Keratinocyte (primary cell): ENCODE data around the gene DENND6B. TPM values are rescaled to one million over a fixed set of nuclear protein-coding genes. Genes with fewer than 3 reads are reported as not detected.

Experiments
- DNase-seq: peaks from one replicate; pipeline ENCODE4 v3.0.0-alpha.2; 2011; ENCODE audit warnings: low read depth, missing footprints, low spot score
- FAIRE-seq: peaks from 2 replicates; lab custom pipeline; 2011; peaks lifted over from hg19 to GRCh38; lab: Jason Lieb, UNC
- H2AFZ ChIP-seq: 2 replicates; pipeline ENCODE4 v1.6.0; 2012; ENCODE audit warnings: low read length, control low read depth, inconsistent platforms; ENCODE audit not compliant: control insufficient read depth
- H3K27ac ChIP-seq: 2 replicates; pipeline ENCODE4 v1.5.1; 2011; ENCODE audit warnings: low read length; ENCODE audit not compliant: control insufficient read depth, insufficient read depth
- H3K27me3 ChIP-seq: 3 replicates; pipeline ENCODE4 v1.6.0; 2011; ENCODE audit warnings: low read length; ENCODE audit not compliant: control insufficient read depth, insufficient read depth; ENCODE audit errors: extremely low read depth
- H3K36me3 ChIP-seq, 2 experiments: 2 replicates in 1 of 2; 3 replicates in 1 of 2; pipeline ENCODE4 v1.5.1; 2011; ENCODE audit warnings: low read length in 2 of 2, mild to moderate bottlenecking in 1 of 2; ENCODE audit not compliant: control insufficient read depth in 2 of 2, insufficient read depth in 2 of 2; ENCODE audit errors: extremely low read depth in 1 of 2
- H3K4me1 ChIP-seq: 3 replicates; pipeline ENCODE4 v1.5.1; 2011; ENCODE audit warnings: low read length; ENCODE audit not compliant: control insufficient read depth, insufficient read depth; ENCODE audit errors: extremely low read depth
- H3K4me2 ChIP-seq: 3 replicates; pipeline ENCODE4 v1.6.0; 2011; ENCODE audit warnings: low read depth, low read length; ENCODE audit not compliant: control insufficient read depth, insufficient read depth; ENCODE audit errors: extremely low read depth
- H3K4me3 ChIP-seq, 3 experiments: fragments of 200-600 bp in 1 of 3; sonication (generic) in 1 of 3; 2 replicates in 2 of 3; 3 replicates in 1 of 3; pipeline ENCODE4 v1.5.1; 2011 to 2016; ENCODE audit warnings: low read length in 3 of 3, mild to moderate bottlenecking in 3 of 3, control low read depth in 2 of 3, inconsistent platforms in 1 of 3, low read depth in 1 of 3, mixed read lengths in 1 of 3, mixed run types in 1 of 3, moderate library complexity in 1 of 3; ENCODE audit not compliant: control insufficient read depth in 2 of 3, insufficient read depth in 2 of 3; ENCODE audit errors: extremely low read depth in 1 of 3
- H3K79me2 ChIP-seq: 2 replicates; pipeline ENCODE4 v1.6.0; 2012; ENCODE audit warnings: low read length; ENCODE audit not compliant: control insufficient read depth, insufficient read depth
- H3K9ac ChIP-seq: 3 replicates; pipeline ENCODE4 v1.6.0; 2011; ENCODE audit warnings: low read length; ENCODE audit not compliant: control insufficient read depth, insufficient read depth; ENCODE audit errors: extremely low read depth
- H3K9me1 ChIP-seq: 3 replicates; pipeline ENCODE4 v1.6.0; 2011; ENCODE audit warnings: low read length; ENCODE audit not compliant: control insufficient read depth, insufficient read depth; ENCODE audit errors: extremely low read depth
- H3K9me3 ChIP-seq: 2 replicates; pipeline ENCODE4 v1.5.1; 2012; ENCODE audit warnings: low read depth, low read length; ENCODE audit not compliant: control insufficient read depth
- H4K20me1 ChIP-seq: 3 replicates; pipeline ENCODE4 v1.6.0; 2011; ENCODE audit warnings: low read length; ENCODE audit not compliant: control insufficient read depth, insufficient read depth; ENCODE audit errors: extremely low read depth
- EZH2 ChIP-seq: IDR thresholded peaks from one replicate; pipeline ENCODE4 v1.6.1; 2012; ENCODE audit warnings: inconsistent platforms, mild to moderate bottlenecking, low read length, moderate library complexity
- dilution Hi-C: fragments of 300-500 bp; cut with MboI; formaldehyde crosslinking; loops from one replicate; pipeline ENCODE4 v1.7.0; 2020; ENCODE audit warnings: low sequenced_read_pairs; ENCODE audit not compliant: extremely low pct_ligation_motif_present
- polyA plus RNA-seq, 5 experiments: library from polyadenylated mRNA; depleted of rRNA in 3 of 5; stranded (reverse) in 3 of 5; stranded (forward) in 1 of 5; unstranded in 1 of 5; fragments of >200 nt; gene quantifications; 1 replicate in 1 of 5; 2 replicates in 3 of 5; 3 replicates in 1 of 5; pipeline versions ENCODE4 v1.2.1 to v1.2.3, GENCODE V29; 2011 to 2012; ENCODE audit warnings: missing spikeins in 2 of 5, low read depth in 1 of 5, low replicate concordance in 1 of 5
- TF ChIP-seq, protein P1 (sequence below), 3 experiments: IDR thresholded peaks in 1 of 3; conservative IDR thresholded peaks in 1 of 3; optimal IDR thresholded peaks in 1 of 3; 2 replicates in 2 of 3; 3 replicates in 1 of 3; pipeline versions ENCODE3 to v1.5.1; 2011; ENCODE audit warnings: low read length in 3 of 3, mild to moderate bottlenecking in 3 of 3, moderate library complexity in 2 of 3, control low read depth in 1 of 3, inconsistent platforms in 1 of 3; ENCODE audit not compliant: insufficient read depth in 2 of 3; ENCODE audit errors: extremely low read depth in 1 of 3

The DENND6B gene
- polyA plus RNA-seq, 1 donor (not counting 4 experiments of a cell fraction or from before 2014, with no cell fraction given), result 0.94 TPM

- DNase-seq (no peak), FAIRE-seq (peak; percentile 20)
- H3K4me1 ChIP-seq, result peaks cover 56% of the 10 kb centered on the region
Measured at GRCh38 chr22:50304528-50305392, 22.1 kb downstream of the DENND6B start.

DNA sequence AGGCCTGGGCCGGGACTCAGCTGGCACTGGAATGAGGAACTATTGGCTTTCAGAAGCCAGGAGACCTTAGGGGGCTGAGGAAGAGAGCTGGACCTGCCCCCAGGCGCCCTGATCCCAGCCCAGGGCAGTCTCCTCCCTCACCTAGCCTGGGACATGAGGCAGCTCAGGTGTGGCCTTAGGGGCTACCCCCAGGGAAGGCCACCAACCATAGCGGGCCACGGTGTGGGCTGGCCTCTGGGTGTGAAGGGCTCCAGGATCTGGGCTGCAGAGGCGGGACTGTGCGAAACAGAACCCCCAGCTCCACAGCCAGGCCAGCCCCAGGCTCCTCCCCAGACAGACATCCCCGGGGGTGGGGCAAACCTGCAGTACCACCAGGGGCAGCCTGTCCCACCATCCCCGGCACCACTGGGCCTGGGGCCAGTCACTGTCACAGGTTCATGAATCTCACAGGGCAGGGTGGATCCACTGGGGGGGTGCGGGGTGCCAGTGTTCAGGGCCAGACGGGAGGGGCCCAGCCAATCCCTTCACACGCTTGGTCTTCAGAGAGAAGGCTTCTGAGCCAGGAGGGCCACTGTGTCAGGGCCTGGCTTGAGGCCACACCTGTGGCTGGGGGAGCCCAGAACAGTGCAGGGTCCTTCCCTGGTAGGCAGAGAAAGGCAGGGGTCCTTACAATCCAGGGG is 22.8 kb downstream of the DENND6B start:
- DNase-seq (no peak), FAIRE-seq (peak; percentile 32)
- Histone ChIP-seq H2AFZ (no peak overlapping the region), H3K9me3 (no peaks in the 10 kb centered on the region), H3K9me1 (peaks cover 5% of the 10 kb centered on the region), H3K27ac (peak overlapping the region; percentile 86), H3K9ac (peak overlapping the region; percentile 83), H3K79me2 (peaks cover 71% of the 10 kb centered on the region), H3K4me1 (peaks cover 56% of the 10 kb centered on the region), H3K36me3 (peaks cover 0 to 2% of the 10 kb centered on the region in 2 experiments), H3K27me3 (no peaks in the 10 kb centered on the region), H3K4me2 (peak overlapping the region; percentile 95), H4K20me1 (peaks cover 7% of the 10 kb centered on the region), H3K4me3 (peak overlapping the region in 2 of 3 experiments; percentile 51 to 61)
- TF ChIP-seq EZH2, result no peak
- TF ChIP-seq, protein P1, sequence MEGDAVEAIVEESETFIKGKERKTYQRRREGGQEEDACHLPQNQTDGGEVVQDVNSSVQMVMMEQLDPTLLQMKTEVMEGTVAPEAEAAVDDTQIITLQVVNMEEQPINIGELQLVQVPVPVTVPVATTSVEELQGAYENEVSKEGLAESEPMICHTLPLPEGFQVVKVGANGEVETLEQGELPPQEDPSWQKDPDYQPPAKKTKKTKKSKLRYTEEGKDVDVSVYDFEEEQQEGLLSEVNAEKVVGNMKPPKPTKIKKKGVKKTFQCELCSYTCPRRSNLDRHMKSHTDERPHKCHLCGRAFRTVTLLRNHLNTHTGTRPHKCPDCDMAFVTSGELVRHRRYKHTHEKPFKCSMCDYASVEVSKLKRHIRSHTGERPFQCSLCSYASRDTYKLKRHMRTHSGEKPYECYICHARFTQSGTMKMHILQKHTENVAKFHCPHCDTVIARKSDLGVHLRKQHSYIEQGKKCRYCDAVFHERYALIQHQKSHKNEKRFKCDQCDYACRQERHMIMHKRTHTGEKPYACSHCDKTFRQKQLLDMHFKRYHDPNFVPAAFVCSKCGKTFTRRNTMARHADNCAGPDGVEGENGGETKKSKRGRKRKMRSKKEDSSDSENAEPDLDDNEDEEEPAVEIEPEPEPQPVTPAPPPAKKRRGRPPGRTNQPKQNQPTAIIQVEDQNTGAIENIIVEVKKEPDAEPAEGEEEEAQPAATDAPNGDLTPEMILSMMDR (optimal IDR thresholded peaks at IDR 0.05 in 1 of 3, IDR thresholded peaks at IDR 0.05 in 1 of 3, conservative IDR thresholded peaks at IDR 0.05 in 1 of 3; ENCODE audit: extremely low read depth in 1 of 3, insufficient read depth in 2 of 3, low read length in 3 of 3), result no peak
- dilution Hi-C loops, result no loop called here

More at GRCh38 chr22:50304528-50305392, 22.1 kb downstream of the DENND6B start:
- peaks cover under 1% of the 10 kb centered on the region for H3K27me3 ChIP-seq
- peak overlapping the region; percentile 95 for H3K4me2 ChIP-seq
- no peaks in the 10 kb centered on the region for H3K9me3 ChIP-seq
- no peak overlapping the region for H2AFZ ChIP-seq
- TF ChIP-seq, protein P1 (optimal IDR thresholded peaks at IDR 0.05 in 1 of 3, IDR thresholded peaks at IDR 0.05 in 1 of 3, conservative IDR thresholded peaks at IDR 0.05 in 1 of 3; ENCODE audit: extremely low read depth in 1 of 3, insufficient read depth in 2 of 3, low read length in 3 of 3), result no peak
- no peak for TF ChIP-seq EZH2
- dilution Hi-C loops, result no loop called here
- H3K4me3 ChIP-seq, result peak overlapping the region; percentile 9 to 65 (median 61)
- peaks cover 64% of the 10 kb centered on the region for H3K79me2 ChIP-seq
- peaks cover 0 to 2% of the 10 kb centered on the region in 2 experiments for H3K36me3 ChIP-seq
- H3K9me1 ChIP-seq, result peaks cover 5% of the 10 kb centered on the region
- H4K20me1 ChIP-seq, result peaks cover 7% of the 10 kb centered on the region
- H3K27ac ChIP-seq, result peak overlapping the region; percentile 86
- peak overlapping the region; percentile 83 for H3K9ac ChIP-seq
